Measurements from ENCODE around the gene CAB39. TPM values are rescaled to one million over a fixed set of nuclear protein-coding genes. Genes with fewer than 3 reads are reported as not detected.
A peak's percentile ranks its signal among the peaks of the same experiment; 100 is the strongest.

CAB39 gene
- polyA plus RNA-seq, 4 donors: 38.2 to 92.2 (median 56.5) TPM

DNA sequence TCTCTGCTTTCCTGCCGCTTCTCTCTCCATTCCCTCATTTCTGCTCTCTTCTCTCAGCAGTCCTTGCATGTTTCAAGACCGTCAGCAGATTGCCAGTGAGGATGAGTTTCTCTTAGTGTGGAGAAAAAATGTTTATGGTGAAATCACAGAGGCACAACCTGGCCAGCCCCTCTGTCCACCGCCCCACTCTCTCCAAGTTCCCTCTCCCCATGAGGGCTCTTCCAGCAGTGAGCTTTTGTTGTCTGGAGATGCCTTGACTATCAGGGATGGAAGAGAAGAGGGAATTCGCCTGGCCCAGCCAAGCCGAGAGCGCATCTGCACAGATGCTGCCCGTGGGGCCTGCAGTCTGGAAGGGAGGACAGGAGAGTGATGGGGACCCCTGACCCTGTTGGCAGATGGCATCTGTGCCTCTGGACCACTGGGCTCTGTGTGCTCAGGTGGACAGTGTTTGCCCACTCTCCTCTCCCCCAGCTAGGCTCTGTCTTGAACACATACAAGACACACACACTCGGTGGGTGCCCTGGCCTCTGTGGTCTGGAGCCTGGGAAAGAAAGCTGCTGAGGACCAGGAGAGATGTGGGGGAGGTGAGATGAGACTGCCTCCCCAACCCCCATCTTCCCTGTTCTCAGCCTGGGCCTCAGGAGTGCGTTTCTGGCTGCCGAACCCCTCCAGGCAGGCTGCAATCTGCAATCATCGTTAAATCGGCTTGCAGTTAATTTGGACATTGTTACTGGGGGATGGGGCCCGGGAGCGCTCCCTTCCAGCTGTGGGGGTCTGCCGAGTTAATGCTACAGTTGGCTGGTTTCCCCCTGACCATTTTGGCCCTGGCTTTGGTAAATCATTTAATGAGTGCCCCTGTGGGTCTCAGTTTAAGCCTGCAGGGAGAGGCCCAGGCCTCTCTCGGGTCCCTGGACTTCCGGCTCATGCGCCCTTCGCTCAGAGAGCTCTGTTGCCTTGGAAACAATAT is 156.6 kb downstream of the CAB39 start:
- H3K27me3 ChIP-seq (ENCODE audit: control insufficient read depth in 3 of 3, insufficient read depth in 3 of 3, low read length in 3 of 3): no peaks in the 10 kb centered on the region
- H3K36me3 ChIP-seq (ENCODE audit: control insufficient read depth in 3 of 3, insufficient read depth in 2 of 3, low read depth in 1 of 3, low read length in 3 of 3): peaks cover 0 to 76% (median 0%) of the 10 kb centered on the region in 3 donors
- H3K4me3 ChIP-seq (ENCODE audit: low read depth in 1 of 3, low read length in 3 of 3): peak overlapping the region in 1 of 3 donors; percentile 14
- DNase-seq (peak in 1 of 2 donors; percentile 79), FAIRE-seq (no peak)
- no peaks in the 10 kb centered on the region for H3K9me3 ChIP-seq (ENCODE audit: control insufficient read depth in 2 of 2, insufficient read depth in 1 of 2, low read depth in 1 of 2, low read length in 1 of 2)
- H3K4me1 ChIP-seq (ENCODE audit: control insufficient read depth in 3 of 3, insufficient read depth in 2 of 3, low read depth in 1 of 3, low read length in 2 of 3): peaks cover 2 to 76% (median 10%) of the 10 kb centered on the region in 3 donors
- 68 to 90% (median 83%) methylated on average over 19 of the region's 19 CpGs for WGBS, 3 donors
- peak overlapping the region in 2 of 3 donors; percentile 48 to 80 for H3K27ac ChIP-seq (ENCODE audit: low read depth in 1 of 3, low read length in 2 of 3)

DNA sequence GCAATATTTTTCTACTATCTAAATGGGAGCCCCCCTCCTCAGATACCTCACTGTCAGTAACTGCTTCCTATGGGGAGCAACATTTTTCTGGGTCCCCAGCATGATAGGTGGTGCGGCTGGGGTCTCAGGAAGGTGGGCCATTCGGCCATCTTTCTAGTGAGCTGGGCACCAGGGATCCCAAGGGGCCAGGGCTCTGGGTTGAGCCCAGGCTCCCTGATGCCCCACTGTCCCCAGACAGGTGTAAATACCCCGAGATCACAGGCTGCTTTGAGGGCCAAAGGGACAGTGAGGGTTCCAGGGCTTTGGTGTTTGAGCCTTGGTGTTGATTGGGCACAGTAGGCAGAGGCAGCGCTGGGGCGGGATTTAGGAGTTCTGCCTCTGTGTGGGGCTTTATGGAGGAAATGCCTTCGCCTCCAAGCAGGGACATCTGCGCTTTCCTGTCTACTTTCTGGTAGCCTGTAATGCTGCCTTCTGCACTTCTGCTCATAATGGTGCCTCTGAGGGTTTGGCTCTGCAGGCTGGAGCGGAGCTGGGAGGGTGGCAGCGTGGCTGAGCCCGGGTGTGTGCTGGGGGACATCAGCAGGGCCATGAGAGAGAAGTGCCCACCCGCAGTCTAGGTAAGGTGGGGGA is 157.4 kb downstream of the CAB39 start:
- Histone ChIP-seq H3K4me1 (ENCODE audit: control insufficient read depth in 3 of 3, insufficient read depth in 2 of 3, low read depth in 1 of 3, low read length in 2 of 3) (peaks cover 0 to 74% (median 10%) of the 10 kb centered on the region in 3 donors), H3K27me3 (ENCODE audit: control insufficient read depth in 3 of 3, insufficient read depth in 3 of 3, low read length in 3 of 3) (no peaks in the 10 kb centered on the region), H3K9me3 (ENCODE audit: control insufficient read depth in 2 of 2, insufficient read depth in 1 of 2, low read depth in 1 of 2, low read length in 1 of 2) (no peaks in the 10 kb centered on the region), H3K36me3 (ENCODE audit: control insufficient read depth in 3 of 3, insufficient read depth in 2 of 3, low read depth in 1 of 3, low read length in 3 of 3) (peaks cover 0 to 84% (median 0%) of the 10 kb centered on the region in 3 donors), H3K27ac (ENCODE audit: low read depth in 1 of 3, low read length in 2 of 3) (peak overlapping the region in 2 of 3 donors; percentile 48 to 80), H3K4me3 (ENCODE audit: low read depth in 1 of 3, low read length in 3 of 3) (peak overlapping the region in 1 of 3 donors; percentile 14)
- 77 to 87% (median 85%) methylated on average over 10 to 11 of the region's 11 CpGs for WGBS, 3 donors
- FAIRE-seq (no peak), DNase-seq (no peak)

Other genes with a start within 250 kb of the CAB39 start
- 100 to 1,000 TPM in 3 of 4 donors, 10 to 100 TPM in 1; 38.9 to 455 (median 168) TPM for gene ITM2C, start 152.1 kb downstream of the CAB39 start, polyA plus RNA-seq
- gene GPR55, start 212.4 kb downstream of the CAB39 start, polyA plus RNA-seq: 1 to 10 TPM in 1 of 4 donors, under 1 TPM in 3; 0.22 to 1.6 (median 0.56) TPM